ENCODE results near the gene TRMT13. TPM values are rescaled to one million over a fixed set of nuclear protein-coding genes. Genes with fewer than 3 reads are reported as not detected.
"Not testable (repeated sequence)": the region's sequence is repeated elsewhere in the genome, so short reads cannot be mapped to it uniquely, and the experiment has no call there.

Gene TRMT13
- total and polyA plus RNA-seq, 11 donors: 2.0 to 8.1 (median 6.2) TPM

GRCh38 chr1:100188617-100189016 lies 55.7 kb downstream of the TRMT13 start:
- H3K27me3 ChIP-seq: no peaks in the 10 kb centered on the region
- ATAC-seq (peak; percentile 87 to 89 (median 88)), DNase-seq (peak in 4 of 5 donors; percentile 33 to 39 (median 36))
- WGBS, 4 donors: 23 to 40% (median 30%) methylated on average over 3 of the region's 3 CpGs
- peaks cover 0 to 6% (median 0%) of the 10 kb centered on the region in 12 donors for H3K9me3 ChIP-seq
- peaks cover 0 to 19% (median 2%) of the 10 kb centered on the region in 12 donors for H3K4me1 ChIP-seq
- intact Hi-C loops (cut with DNase I): no loop called here
- TF ChIP-seq, protein P1, sequence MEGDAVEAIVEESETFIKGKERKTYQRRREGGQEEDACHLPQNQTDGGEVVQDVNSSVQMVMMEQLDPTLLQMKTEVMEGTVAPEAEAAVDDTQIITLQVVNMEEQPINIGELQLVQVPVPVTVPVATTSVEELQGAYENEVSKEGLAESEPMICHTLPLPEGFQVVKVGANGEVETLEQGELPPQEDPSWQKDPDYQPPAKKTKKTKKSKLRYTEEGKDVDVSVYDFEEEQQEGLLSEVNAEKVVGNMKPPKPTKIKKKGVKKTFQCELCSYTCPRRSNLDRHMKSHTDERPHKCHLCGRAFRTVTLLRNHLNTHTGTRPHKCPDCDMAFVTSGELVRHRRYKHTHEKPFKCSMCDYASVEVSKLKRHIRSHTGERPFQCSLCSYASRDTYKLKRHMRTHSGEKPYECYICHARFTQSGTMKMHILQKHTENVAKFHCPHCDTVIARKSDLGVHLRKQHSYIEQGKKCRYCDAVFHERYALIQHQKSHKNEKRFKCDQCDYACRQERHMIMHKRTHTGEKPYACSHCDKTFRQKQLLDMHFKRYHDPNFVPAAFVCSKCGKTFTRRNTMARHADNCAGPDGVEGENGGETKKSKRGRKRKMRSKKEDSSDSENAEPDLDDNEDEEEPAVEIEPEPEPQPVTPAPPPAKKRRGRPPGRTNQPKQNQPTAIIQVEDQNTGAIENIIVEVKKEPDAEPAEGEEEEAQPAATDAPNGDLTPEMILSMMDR (IDR thresholded peaks at IDR 0.05): no peak
- TF ChIP-seq POLR2A (IDR thresholded peaks at IDR 0.05): no peak
- peak overlapping the region; percentile 59 to 93 (median 80) for H3K27ac ChIP-seq
- peaks cover 0 to 12% (median 2%) of the 10 kb centered on the region in 9 donors for H3K36me3 ChIP-seq
- H3K4me3 ChIP-seq: peak overlapping the region in 3 of 12 donors; percentile 4 to 18 (median 8)

- ATAC-seq (no peak), DNase-seq (no peak)
- Histone ChIP-seq H3K27me3 (no peaks in the 10 kb centered on the region), H3K27ac (no peak overlapping the region), H3K4me1 (no peaks in the 10 kb centered on the region), H3K9me3 (no peaks in the 10 kb centered on the region), H3K36me3 (peaks cover 0 to 91% (median 68%) of the 10 kb centered on the region in 9 donors), H3K4me3 (no peak overlapping the region)
- WGBS, 4 donors: 94 to 99% (median 97%) methylated on average over 1 of the region's 1 CpG
- intact Hi-C loops (cut with DNase I): no loop called here
- TF ChIP-seq POLR2A (IDR thresholded peaks at IDR 0.05): no peak
- TF ChIP-seq, protein P1 (IDR thresholded peaks at IDR 0.05): no peak
Observed at GRCh38 chr1:100198596-100198995, 65.6 kb downstream of the TRMT13 start.

DNA sequence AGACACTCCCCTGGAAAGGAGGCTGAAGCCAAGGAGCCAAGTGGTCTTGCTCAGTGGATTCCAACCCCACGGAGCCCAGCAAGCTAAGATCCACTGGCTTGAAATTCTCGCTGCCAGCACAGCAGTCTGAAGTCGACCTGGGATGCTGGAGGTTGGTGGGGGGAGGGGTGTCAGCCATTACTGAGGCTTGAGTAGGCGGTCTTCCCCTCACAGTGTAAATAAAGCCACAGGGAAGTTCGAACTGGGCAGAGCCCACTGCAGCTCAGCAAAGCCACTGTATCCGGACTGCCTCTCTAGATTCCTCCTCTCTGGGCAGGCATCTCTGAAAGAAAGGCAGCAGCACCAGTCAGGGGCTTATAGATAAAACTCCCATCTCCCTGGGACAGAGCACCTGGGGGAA lies 67.1 kb downstream of the TRMT13 start:
- 74 to 82% (median 78%) methylated on average over 3 to 6 of the region's 6 CpGs for WGBS, 4 donors
- H3K9me3 ChIP-seq; DNase-seq; H3K27me3 ChIP-seq; H3K4me3 ChIP-seq; ATAC-seq; H3K4me1 ChIP-seq; intact Hi-C loops (cut with DNase I): not testable (repeated sequence)
- Histone ChIP-seq H3K27ac (peak overlapping the region in 1 of 12 donors; percentile 39), H3K36me3 (peaks cover 0 to 90% (median 65%) of the 10 kb centered on the region in 9 donors)

Other genes with a start within 250 kb of the TRMT13 start
- 10 to 100 TPM in 2 of 9 donors, 1 to 10 TPM in 7; 5.2 to 10.9 (median 7.1) TPM for gene SLC35A3, start 163.2 kb upstream of the TRMT13 start, total RNA-seq
- gene SLC35A3, start 163.2 kb upstream of the TRMT13 start, polyA plus RNA-seq: 1 to 10 TPM; 4.4 to 6.4 TPM
- 1 to 10 TPM; 1.5 to 2.2 (median 1.8) TPM for gene SASS6, start 233 bp upstream of the TRMT13 start, total RNA-seq
- 1 to 10 TPM; 1.1 to 1.6 TPM for gene SASS6, start 233 bp upstream of the TRMT13 start, polyA plus RNA-seq
- 100 to 1,000 TPM in 5 of 9 donors, 10 to 100 TPM in 4; 53.4 to 203 (median 123) TPM for gene LRRC39, start 45.1 kb downstream of the TRMT13 start, total RNA-seq
- 100 to 1,000 TPM in 1 of 2 donors, 10 to 100 TPM in 1; 16.1 to 181 TPM for gene LRRC39, start 45.1 kb downstream of the TRMT13 start, polyA plus RNA-seq
- 10 to 100 TPM; 15.6 to 45.3 (median 29.8) TPM for gene DBT, start 116.7 kb downstream of the TRMT13 start, total RNA-seq
- 10 to 100 TPM in 1 of 2 donors, 1 to 10 TPM in 1; 6.8 to 17.6 TPM for gene DBT, start 116.7 kb downstream of the TRMT13 start, polyA plus RNA-seq
- 10 to 100 TPM; 31.4 to 54.6 (median 36.3) TPM for gene RTCA, start 133.1 kb downstream of the TRMT13 start, total RNA-seq
- 10 to 100 TPM; 21.3 to 40.0 TPM for gene RTCA, start 133.1 kb downstream of the TRMT13 start, polyA plus RNA-seq
- 1 to 10 TPM; 2.2 to 8.8 (median 4.4) TPM for gene CDC14A, start 219.3 kb downstream of the TRMT13 start, total RNA-seq
- 1 to 10 TPM; 1.7 to 2.4 TPM for gene CDC14A, start 219.3 kb downstream of the TRMT13 start, polyA plus RNA-seq